ENCODE data around the gene TAS2R41.

DNA sequence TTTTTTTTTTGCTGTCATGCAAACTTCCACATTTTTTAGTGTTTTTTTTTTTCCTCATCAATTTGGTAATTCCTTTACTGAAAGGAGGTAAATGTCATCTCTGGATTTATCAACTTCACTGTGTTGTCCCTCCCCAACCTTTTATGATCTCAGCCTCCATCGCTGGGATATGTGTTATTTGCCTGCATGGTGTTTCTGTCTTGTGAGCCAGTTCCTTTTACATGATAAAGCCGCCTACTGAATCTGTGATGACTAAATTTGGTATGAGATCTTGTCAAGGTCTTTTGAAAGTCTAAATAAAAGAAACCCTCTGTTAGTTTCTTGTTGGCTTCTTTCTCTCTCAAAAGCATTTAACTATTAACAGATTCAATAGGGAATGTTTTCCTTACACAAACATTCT, 39.3 kb downstream of the TAS2R41 start:
- no peak for TF ChIP-seq POLR2A (IDR thresholded peaks at IDR 0.05)
- TF ChIP-seq, protein P1, sequence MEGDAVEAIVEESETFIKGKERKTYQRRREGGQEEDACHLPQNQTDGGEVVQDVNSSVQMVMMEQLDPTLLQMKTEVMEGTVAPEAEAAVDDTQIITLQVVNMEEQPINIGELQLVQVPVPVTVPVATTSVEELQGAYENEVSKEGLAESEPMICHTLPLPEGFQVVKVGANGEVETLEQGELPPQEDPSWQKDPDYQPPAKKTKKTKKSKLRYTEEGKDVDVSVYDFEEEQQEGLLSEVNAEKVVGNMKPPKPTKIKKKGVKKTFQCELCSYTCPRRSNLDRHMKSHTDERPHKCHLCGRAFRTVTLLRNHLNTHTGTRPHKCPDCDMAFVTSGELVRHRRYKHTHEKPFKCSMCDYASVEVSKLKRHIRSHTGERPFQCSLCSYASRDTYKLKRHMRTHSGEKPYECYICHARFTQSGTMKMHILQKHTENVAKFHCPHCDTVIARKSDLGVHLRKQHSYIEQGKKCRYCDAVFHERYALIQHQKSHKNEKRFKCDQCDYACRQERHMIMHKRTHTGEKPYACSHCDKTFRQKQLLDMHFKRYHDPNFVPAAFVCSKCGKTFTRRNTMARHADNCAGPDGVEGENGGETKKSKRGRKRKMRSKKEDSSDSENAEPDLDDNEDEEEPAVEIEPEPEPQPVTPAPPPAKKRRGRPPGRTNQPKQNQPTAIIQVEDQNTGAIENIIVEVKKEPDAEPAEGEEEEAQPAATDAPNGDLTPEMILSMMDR (IDR thresholded peaks at IDR 0.05): no peak
